Chondrocyte (in vitro differentiated cells): ENCODE measurements around the gene PRKCA. TPM values are rescaled to one million over a fixed set of nuclear protein-coding genes. Genes with fewer than 3 reads are reported as not detected.

Source experiments
- DNase-seq: peaks from one replicate; pipeline ENCODE4 v3.0.0; 2021; ENCODE audit warnings: mixed read lengths, low spot score
- H3K27ac Mint-ChIP-seq: one replicate; pipeline ENCODE4 v1.8.0; 2021; ENCODE audit warnings: mild to moderate bottlenecking, moderate library complexity, mixed read lengths; ENCODE audit not compliant: unreplicated experiment
- H3K27me3 Mint-ChIP-seq: 2 replicates; pipeline ENCODE4 v1.8.0; 2021; ENCODE audit warnings: low read depth, mixed read lengths
- H3K36me3 Mint-ChIP-seq: 2 replicates; pipeline ENCODE4 v1.8.0; 2021; ENCODE audit warnings: low read depth, mixed read lengths
- H3K4me1 Mint-ChIP-seq: 2 replicates; pipeline ENCODE4 v1.8.0; 2021; ENCODE audit warnings: low read depth, mild to moderate bottlenecking, mixed read lengths
- H3K4me3 Mint-ChIP-seq: one replicate; pipeline ENCODE4 v1.8.0; 2021; ENCODE audit warnings: mild to moderate bottlenecking, moderate library complexity, mixed read lengths; ENCODE audit not compliant: unreplicated experiment
- H3K9me3 Mint-ChIP-seq: 2 replicates; pipeline ENCODE4 v1.8.0; 2021; ENCODE audit warnings: low read depth, mixed read lengths
- CTCF ChIP-seq: fragments of 200-600 bp; sonication (generic); IDR thresholded peaks from 2 replicates; pipeline ENCODE4 v1.5.0; 2021; ENCODE audit warnings: antibody characterized with exemption, mild to moderate bottlenecking, moderate library complexity
- total RNA-seq: library from RNA; stranded (reverse); gene quantifications from 3 replicates; pipeline ENCODE4 v1.2.1, GENCODE V29; 2021

PRKCA gene
- total RNA-seq, 1 donor from 2014 or later = 51.5 TPM

GRCh38 chr17:66307257-66307656, 4.8 kb downstream of the PRKCA start:
- Mint-ChIP-seq H3K4me3 (no peak overlapping the region), H3K27ac (peak overlapping the region; percentile 92)
- no peak for TF ChIP-seq CTCF

GRCh38 chr17:66308856-66309255, 6.4 kb downstream of the PRKCA start:
- Mint-ChIP-seq H3K4me3 (no peak overlapping the region), H3K27ac (peak overlapping the region; percentile 28), H3K4me1 (peaks cover 79% of the 10 kb centered on the region), H3K9me3 (no peaks in the 10 kb centered on the region), H3K36me3 (peaks cover 6% of the 10 kb centered on the region), H3K27me3 (no peaks in the 10 kb centered on the region)
- DNase-seq = no peak
- TF ChIP-seq CTCF = no peak

More at GRCh38 chr17:66307257-66307656, 4.8 kb downstream of the PRKCA start:
- H3K4me1 Mint-ChIP-seq = peaks cover 67% of the 10 kb centered on the region
- no peaks in the 10 kb centered on the region for H3K9me3 Mint-ChIP-seq
- no peak for DNase-seq
- H3K36me3 Mint-ChIP-seq = peaks cover 6% of the 10 kb centered on the region
- no peaks in the 10 kb centered on the region for H3K27me3 Mint-ChIP-seq

GRCh38 chr17:66309793-66310192, 7.4 kb downstream of the PRKCA start:
- H3K27ac Mint-ChIP-seq = peak overlapping the region; percentile 37
- DNase-seq = no peak
- H3K9me3 Mint-ChIP-seq = no peaks in the 10 kb centered on the region
- H3K4me3 Mint-ChIP-seq = no peak overlapping the region
- H3K36me3 Mint-ChIP-seq = peaks cover 6% of the 10 kb centered on the region
- H3K4me1 Mint-ChIP-seq = peaks cover 75% of the 10 kb centered on the region
- TF ChIP-seq CTCF = no peak
- no peaks in the 10 kb centered on the region for H3K27me3 Mint-ChIP-seq

GRCh38 chr17:66310528-66311148, 8.2 kb downstream of the PRKCA start:
- peaks cover 6% of the 10 kb centered on the region for H3K36me3 Mint-ChIP-seq
- H3K27ac Mint-ChIP-seq = no peak overlapping the region
- TF ChIP-seq CTCF = peak; percentile 53
- H3K4me1 Mint-ChIP-seq = peaks cover 68% of the 10 kb centered on the region
- H3K27me3 Mint-ChIP-seq = no peaks in the 10 kb centered on the region
- H3K9me3 Mint-ChIP-seq = no peaks in the 10 kb centered on the region
- no peak for DNase-seq
- H3K4me3 Mint-ChIP-seq = no peak overlapping the region

GRCh38 chr17:66312912-66313311, 10.5 kb downstream of the PRKCA start:
- peaks cover 66% of the 10 kb centered on the region for H3K4me1 Mint-ChIP-seq
- H3K4me3 Mint-ChIP-seq = no peak overlapping the region
- no peak for TF ChIP-seq CTCF
- peak overlapping the region; percentile 70 for H3K27ac Mint-ChIP-seq
- DNase-seq = no peak
- H3K36me3 Mint-ChIP-seq = peaks cover 11% of the 10 kb centered on the region
- no peaks in the 10 kb centered on the region for H3K27me3 Mint-ChIP-seq
- H3K9me3 Mint-ChIP-seq = peaks cover 4% of the 10 kb centered on the region
